HG03565 (cell line): Measurements from ENCODE around the gene SLC9A3.
"Not testable (repeated sequence)": the region's sequence is repeated elsewhere in the genome, so short reads cannot be mapped to it uniquely, and the experiment has no call there.

ENCODE experiments used
- ATAC-seq: cut with Tn5 transposase; IDR thresholded peaks from one replicate; pipeline ENCODE4 v1.9.1; 2021; ENCODE audit warnings: mild to moderate bottlenecking, moderate library complexity; ENCODE audit not compliant: unreplicated experiment

Gene SLC9A3

DNA sequence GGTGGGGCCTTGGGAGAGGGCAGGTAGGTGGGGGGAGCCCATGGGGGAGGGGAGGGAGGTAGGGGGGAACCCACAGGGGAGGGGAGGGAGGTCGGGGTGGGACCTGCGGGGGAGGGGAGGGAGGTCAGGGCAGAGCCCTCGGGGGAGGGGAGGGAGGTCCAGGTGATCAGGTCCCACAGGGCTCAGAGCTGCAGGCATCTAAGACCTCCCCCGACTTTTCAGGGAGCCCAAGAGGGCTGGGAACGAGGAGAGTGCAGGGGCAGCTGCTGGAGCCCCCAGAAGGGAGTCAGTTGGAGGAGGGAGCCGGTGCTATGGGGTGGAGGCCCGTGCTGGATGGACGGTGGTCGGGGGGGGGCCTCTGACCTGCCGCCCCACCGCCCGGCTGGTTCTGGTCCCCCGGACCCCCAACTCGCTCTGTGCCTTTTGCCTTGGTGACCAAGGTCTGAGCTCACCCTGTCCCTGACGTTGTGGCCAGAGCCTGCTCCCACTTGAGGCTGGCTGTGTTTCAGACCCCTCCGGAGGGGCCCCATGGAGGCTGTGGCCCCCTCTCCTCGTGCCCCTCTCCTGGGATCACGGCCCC lies 31.8 kb downstream of the SLC9A3 start:
- ATAC-seq, result no peak

DNA sequence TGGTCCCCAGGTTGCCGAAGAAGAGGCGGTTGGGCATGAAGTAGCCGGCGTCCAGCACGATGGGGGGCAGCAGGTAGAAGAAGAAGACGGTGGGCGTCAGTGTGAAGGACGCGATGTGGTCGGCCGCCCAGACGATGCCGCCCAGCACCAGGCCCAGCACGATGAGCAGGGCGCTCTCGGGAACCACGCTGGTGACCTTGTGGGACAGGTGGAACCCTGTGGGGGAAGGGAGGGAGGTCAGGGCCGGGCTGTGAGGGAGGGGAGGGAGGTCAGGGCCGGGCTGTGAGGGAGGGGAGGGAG lies 32.4 kb downstream of the SLC9A3 start:
- no peak for ATAC-seq

DNA sequence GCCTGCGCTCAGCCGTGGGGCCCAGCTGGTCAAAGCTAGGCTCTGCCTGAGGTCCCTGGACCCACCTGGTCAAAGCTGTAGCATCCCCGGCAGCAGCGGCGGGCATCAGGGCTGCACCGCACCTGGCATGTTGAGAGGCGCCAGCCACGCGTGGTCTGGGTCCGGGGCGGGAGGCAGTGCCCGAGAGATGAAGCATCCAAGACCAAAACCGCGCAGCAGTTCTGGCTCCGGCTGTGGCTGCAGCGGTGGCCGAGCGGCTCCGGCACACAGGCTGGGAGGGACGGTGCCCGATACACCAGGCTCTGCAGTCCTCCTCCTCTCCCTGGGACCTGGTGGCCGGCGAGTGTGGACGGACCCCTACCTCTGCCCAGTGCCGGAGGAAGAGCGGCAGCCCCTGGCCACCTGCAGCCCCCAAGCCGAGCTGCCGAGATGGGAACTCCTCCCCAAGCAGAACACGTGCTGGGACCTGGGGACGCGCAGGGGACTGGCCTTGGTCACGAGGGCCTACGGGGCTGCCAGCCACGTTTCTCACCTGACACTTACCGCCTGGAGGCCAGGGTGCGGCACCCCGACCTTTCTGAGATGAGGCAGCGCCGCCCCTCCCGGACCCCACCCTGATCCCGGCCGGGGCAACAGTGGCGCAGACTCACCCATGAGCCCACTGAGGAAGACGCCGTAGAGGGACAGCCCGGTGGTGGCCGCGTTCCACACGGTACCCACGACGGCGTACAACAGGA lies 33.0 kb downstream of the SLC9A3 start:
- no peak for ATAC-seq

DNA sequence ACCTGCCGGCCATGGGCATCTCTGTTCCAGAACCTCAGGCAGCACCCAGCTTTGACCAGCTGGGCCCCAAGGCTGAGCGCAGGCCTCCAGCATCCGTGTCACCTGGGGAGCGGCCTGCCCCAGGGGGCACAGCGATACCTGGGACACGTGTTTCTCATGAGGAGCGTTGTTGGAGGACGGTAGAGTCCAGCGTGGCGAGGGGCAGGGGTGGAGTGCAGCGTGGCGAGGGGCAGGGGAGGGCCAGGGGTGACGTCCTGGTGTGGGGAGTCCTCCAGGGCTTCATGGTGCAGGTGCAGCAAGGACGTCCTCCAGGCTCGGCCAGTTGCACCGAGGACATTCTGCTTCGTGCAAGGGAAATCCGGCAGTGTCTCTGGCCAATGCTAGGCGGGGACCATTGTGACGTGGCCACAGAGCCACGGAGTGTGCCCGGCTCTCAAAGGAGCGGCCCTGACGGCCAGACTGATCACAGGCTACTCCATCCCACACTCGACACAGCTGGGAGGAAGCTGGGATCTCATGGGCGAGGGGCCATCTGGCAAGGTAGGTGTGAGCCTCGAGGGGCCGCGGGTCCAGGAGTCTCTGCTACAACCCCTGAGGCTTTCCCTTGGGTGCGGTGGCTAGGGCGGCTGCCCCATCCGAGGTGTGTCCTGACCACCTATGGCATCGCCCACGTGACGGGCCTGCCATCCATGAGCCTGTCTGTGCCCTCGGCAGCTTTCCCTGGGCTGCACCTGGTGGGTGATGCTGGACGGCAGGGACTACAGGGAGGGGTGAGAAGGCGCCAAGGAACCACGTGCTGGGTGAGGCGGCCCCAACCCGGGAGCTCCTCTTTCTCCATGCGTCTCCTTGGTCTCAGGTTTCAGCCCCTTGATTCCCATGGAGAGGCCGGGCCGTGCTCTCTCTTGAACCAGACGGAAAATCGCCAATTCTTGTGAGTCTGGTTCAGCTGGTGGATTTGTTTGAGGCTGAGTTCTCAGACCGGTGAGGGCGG lies 33.8 kb downstream of the SLC9A3 start:
- no peak for ATAC-seq

DNA sequence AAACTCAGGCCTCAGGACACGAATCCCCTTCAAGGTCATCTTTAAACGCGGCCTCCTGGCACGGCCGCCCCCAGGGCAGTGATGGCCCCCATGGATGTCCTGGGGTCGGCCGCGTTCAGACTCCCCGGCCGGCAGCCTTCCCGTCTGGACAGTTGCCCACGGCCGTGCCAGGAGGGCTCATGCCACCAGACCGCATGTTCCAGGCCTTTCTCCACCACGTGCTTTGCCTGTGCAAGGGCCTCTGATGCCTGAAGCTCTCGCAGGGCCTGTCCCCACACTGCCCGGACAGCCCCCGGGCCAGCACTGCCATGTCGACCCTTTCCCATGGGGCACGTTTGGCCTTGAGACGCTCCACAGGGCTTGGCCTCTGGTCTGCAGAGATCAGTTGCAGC lies 34.6 kb downstream of the SLC9A3 start:
- no peak for ATAC-seq

DNA sequence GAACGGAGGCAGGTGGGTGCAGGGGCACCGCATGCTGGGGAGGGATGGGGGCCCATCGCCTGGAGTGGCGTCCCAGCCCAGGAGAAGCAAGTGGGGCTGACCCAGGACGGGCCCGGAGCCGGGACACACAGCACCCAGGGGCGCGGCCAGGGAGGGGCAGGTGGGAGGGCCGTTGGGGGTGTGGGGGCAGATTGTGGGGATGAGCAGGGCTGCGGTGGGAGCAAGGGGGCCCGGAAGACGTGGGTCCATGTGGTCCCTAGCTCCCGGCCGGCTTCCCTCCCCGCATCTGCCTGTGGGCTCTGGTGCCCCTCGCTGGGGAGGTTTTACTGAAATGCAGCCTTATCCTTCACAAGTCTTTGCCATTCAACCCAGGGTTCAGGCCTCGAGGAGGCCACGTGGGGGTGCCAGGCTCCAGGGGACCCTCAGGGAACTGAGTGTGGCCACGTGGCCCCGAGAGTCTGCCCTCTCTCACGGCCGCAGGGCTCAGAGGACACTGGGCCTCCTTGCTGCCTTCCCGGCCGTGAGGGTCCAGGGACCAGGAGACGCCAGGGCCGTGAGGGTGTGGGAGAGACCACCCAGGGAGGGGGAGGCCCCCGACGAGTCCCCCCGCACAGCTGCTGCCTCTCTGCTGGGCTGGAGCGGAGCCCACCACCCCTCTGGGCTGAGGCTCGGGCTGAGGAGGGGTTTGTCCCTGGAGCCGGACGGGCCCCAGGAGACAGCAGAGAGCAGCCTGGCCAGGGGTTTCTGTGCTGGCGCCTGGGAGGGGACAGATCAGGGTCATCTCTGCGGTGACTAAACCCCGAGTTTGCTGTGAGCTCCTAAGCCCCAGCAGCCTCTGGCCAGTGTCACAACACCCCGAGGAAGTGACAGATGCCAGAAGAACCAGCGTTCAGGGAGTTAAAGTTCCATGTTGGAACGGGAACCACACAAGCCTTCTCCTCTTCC lies 35.2 kb downstream of the SLC9A3 start:
- no peak for ATAC-seq

DNA sequence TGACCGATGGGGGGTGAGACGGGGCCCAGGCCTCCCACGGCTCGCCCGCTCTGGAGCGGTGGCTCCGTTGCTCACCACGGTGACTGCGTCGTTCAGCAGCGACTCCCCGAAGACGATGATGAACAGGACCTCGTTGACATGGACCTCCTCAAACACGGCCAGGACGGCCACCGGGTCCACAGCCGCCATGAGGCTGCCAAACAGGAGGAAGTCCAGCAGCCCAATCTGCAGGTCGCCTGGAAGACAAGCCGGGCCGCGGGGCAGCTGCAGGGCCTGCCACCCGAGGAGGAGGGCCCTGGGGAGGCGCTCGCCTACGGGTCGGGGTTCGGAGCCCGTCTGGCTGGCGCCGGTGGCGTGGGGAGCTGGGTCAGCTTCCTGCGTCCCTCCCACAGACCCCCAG lies 36.0 kb downstream of the SLC9A3 start:
- no peak for ATAC-seq

DNA sequence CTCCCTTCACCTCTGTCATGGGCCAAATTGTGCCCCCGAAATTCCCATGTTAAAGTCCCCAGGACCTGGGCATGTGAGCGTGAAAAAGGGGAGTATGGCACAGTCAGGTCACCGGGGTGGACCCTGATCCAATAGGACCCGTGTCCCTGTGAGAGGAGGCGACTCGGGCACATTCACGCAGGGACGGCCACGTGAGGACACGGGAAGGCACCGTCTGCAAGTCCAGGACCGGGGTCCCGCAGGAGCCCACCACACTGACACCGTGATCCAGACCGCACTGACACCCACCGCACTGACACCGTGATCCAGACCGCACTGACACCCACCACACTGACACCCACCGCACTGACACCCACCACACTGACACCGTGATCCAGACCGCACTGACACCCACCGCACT lies 37.7 kb downstream of the SLC9A3 start:
- not testable (repeated sequence) for ATAC-seq

DNA sequence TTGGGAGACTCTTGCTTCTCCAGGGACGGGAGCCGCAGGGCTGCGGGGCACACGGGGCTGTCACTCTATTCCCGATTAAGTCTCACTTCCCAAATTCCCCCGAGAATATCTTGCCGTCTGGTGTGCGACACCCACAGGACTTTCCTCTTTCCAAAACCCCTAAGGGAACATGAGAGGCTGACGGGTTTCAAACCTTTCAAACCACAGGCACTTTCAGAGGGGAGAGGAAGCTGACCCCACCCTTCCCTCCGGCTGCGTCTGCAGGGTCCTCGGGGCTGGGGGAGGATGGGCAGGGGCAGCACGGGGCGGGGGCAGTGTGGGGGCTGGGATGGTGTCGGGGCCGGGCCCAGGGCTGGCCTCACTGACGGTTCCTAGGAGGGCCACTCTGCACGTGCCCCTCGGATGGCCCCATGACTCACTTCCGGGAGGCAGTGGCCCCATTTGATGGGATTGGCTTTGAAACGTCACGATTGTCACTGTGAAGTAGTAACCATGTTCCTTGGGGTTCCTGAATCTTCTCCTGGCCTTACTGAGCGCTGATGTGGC lies 38.2 kb downstream of the SLC9A3 start:
- ATAC-seq, result no peak

DNA sequence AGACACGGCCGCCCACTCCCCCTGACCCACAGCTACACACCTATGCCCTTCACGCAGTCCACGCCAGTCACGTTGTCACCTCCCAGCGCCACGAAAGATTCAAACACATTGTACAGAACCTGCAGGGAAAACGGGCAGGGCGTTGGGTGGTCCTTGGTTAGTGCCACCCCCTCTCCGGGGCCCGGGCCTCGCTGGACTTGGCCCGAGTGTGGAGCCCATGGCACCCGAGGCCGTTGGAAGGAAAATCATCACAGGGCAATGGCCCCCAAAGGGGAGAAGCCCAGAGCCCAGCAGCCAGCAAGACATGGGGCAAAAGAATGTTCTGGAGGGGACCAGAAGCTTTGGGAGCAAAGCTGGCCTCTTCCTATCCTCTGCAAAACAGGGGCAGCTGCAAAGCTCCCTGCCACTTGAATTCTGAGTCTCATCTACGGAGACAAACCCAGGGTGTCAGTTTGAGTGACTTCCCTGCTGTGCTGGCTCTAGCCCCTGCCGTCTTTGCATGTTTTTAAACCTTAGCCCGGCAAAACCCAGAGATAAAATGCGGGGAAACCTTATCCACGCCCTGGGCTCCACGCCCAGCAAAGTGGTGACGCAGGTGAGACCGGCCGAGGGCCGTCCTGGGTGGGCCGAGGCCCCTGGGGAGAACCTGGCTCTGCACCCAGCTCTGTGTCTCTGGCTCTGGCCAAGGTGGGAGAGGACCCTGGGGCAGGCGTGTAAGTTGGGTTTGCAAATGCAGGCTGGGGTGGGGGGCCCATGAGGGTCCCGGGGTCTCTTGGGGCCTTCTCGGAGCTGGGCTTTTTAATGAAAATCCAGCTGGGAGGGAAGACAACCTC lies 38.9 kb downstream of the SLC9A3 start:
- no peak for ATAC-seq

DNA sequence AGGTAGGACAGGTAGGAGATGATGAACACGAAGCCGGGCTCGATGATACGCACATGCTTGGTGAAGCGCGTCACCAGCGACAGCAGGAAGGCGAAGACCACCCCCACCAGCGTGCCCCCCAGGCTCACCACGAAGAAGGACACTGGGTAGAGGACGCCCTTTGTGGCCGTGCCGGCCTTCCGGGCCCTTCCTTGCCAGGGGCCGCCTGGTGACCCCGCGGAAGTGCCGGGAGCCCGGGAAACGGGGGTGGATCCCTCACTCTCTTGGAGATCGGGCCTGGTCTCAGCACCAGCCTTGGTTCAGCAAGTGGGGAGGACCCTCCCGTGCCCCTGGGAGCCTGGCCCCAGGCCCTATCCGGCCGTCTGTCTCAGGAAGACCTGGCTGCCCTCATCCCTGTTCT lies 39.7 kb downstream of the SLC9A3 start:
- no peak for ATAC-seq

DNA sequence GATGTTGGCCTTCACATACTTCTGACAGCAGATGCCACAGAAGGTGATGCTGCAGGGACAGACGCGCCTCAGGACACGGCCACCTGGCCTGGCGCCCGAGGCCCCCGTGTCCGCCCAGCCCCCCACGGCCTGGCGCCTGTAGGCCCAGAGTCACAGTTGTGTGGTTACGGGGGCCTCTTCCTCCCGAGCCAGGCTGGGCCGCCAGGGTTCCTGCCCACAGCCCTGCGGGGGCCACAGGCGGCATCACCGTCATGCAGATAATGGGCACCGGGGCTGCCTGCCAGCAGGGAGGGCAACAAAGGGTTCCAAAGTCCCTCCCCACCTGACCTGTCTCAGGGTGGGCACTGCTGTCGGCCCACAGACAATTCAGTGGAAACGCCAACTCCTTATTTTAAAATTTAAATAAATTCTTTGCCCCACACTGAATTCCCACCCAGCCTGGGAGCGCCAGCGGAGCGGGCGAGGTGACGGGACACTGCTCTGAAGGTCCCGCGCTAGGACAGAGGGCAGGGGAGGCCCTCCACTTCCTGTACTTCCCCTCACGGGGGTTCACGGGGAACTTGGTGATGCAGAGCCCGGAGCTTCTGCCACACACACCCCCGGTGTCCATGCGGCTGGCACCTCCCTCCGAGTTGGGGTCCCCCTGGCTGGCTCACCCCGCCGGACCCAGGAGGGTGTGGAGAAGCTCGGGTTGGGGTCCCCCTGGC lies 40.7 kb downstream of the SLC9A3 start:
- no peak for ATAC-seq

DNA sequence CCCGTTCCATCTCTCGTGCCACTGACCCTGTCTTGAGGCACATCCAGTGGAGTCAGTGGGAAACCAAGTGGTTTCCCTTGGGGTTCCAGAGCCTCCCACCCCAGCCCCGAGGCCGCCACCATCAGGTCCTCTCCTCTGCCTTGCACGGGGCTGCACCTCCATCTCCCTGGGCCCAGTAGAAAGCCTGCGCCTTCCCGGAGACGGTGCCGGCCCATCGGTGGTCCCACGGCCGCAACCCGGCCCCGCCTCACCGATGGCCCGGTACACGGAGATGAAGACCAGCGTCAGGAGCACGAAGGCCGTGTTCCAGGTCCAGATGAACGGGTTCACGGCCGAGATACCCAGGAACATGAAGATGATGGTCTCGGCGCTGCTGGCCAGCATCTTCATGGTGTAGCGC lies 41.2 kb downstream of the SLC9A3 start:
- ATAC-seq, result no peak

DNA sequence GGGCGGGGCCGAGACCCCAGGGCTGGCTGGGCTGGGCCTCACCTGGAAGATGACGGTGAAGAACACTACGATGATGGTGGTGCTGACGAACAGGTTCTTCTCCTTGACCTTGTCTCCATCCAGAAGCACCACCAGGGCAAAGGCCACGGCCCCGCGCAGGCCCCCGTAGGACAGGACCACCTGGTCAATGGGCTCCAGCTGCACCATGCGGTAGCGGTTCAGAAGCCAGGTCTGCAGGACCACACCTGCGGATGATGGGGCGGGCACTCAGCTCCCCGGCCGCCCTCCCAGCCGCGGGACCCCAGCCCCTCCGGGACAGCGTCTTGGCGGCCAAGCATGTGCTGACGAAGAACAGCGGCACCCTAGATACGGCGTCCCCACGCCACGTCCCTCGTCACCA lies 41.7 kb downstream of the SLC9A3 start:
- ATAC-seq, result no peak

DNA sequence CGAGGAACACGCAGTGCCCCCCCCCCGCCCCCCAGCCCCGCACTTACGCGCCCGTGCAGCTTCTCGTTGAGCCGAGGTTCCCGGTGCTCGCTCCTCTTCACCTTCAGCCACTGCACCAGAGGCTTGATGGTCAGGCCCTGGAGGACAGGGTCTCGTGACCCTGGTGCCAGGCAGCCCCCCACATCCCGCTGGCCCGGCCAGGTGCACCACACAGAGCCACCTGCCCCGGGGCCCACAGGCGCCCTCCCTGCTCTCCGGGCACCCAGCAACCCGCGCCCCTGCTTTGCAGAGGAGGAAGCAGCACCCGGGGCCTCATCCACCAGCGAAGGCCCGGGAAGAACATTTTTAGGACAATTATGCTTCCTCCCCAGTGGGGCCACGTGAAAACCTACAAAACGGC lies 42.2 kb downstream of the SLC9A3 start:
- no peak for ATAC-seq

DNA sequence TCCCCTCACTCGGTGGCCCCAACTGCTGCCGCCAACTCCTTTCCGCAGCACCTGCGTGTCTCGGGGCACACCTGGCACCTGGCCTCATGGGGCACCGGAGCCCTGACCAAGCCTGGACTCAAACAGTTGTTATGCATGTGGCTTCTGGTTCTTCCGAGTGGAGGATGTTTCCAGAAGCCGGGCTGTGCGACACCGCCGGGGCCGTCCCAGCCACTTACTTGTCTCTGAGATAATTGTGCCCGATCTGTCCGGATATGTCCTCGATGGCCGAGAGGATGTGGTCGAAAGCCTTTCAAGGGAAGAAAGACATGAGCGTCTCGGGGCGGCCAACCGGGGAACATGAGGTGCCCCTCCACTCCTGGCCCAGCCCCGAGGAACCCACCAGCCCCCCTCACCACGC lies 42.9 kb downstream of the SLC9A3 start:
- no peak for ATAC-seq

DNA sequence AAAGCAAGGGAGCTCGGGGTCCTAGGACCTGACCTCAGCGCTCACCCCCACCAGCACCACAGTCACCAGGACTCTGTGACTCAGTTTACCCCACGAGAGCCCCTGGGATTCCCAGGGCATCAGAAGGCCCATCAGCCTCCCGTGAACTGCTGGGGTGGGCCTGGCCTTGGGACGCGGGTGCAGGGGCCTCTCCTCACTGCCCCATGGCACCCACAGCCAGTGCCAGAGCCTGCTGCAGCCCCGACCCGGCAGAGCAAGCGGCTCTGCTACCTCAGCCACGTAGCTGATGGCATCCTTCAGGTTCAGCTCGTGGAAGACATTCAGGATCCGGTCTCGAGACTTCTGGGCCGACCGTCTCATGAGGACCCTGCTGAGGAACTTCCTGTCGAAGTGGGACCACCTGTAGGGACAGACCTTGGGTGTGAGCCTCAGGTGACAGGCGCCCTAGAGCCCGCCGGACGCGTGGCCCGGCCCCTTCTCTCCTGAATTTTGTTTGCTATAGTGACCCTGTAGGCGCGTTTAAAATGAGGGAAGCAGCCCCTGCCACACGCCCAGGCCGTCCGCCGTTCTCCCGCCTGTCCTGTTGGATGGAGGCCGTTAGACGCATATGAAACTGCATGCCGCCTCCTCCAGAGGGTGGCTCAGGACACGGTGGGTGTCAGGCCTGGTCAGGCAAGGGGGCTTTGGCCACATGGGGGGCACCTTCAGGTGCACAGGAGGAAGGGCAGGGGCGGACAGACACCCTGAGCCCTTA lies 44.5 kb downstream of the SLC9A3 start:
- ATAC-seq, result no peak

DNA sequence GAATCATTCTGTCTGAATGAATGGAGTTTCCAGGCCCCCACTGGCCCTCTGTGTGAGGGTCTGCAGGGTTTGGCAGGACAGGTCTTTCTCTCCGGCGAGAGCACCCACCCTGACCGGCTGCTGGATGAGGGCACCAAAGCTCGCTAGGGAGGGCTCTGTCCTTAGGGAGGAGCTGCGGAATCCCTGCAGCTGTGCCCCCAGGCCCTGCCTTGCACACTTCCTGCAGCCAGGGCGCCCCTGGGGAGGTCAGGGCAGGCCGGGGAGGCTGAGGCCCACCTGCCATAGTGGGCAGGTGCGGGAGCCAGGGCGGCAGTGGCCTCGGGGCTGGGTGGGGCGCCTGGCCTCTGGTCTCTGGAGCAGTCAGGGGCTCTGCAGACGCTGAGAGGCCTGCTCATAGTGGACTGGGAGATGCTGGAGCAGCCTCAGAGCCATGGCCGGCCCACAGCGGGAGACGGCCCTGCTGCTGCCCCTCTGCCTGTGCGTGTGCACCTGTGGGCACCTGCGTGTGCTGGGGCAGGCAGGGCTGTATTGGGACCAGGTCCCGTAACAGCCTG lies 45.2 kb downstream of the SLC9A3 start:
- no peak for ATAC-seq
